Liver (tissue), 9 donors: ENCODE data around the gene MGP. TPM values are rescaled to one million over a fixed set of nuclear protein-coding genes. Genes with fewer than 3 reads are reported as not detected.

Source experiments
- DNase-seq: peaks from one replicate; pipeline ENCODE4 v3.0.0-alpha.2; 2017; ENCODE audit warnings: low spot score
- H3K27ac ChIP-seq, 2 donors: one replicate each; pipeline ENCODE4 v1.7.0; 2013; ENCODE audit warnings: inconsistent platforms in 2 of 2, low read length in 2 of 2, control low read depth in 1 of 2, low read depth in 1 of 2, mild to moderate bottlenecking in 1 of 2
- H3K27me3 ChIP-seq, 4 donors: one replicate each; pipeline versions ENCODE4 v1.6.1 to v1.7.0; 2013; ENCODE audit warnings: low read length in 3 of 4, inconsistent platforms in 1 of 4, mild to moderate bottlenecking in 1 of 4, moderate library complexity in 1 of 4; ENCODE audit not compliant: control insufficient read depth in 4 of 4, insufficient read depth in 4 of 4
- H3K36me3 ChIP-seq, 4 donors: one replicate each; pipeline versions ENCODE4 v1.6.1 to v1.7.0; 2013; ENCODE audit warnings: low read length in 3 of 4, mild to moderate bottlenecking in 3 of 4, low read depth in 1 of 4, moderate library complexity in 1 of 4; ENCODE audit not compliant: control insufficient read depth in 4 of 4, insufficient read depth in 3 of 4
- H3K4me1 ChIP-seq, 4 donors: one replicate each; pipeline versions ENCODE4 v1.6.1 to v1.7.0; 2013; ENCODE audit warnings: low read length in 3 of 4, mild to moderate bottlenecking in 3 of 4, moderate library complexity in 1 of 4; ENCODE audit not compliant: control insufficient read depth in 4 of 4, insufficient read depth in 4 of 4
- H3K4me3 ChIP-seq, 3 donors: one replicate each; pipeline versions ENCODE4 v1.6.1 to v1.7.0; 2013; ENCODE audit warnings: low read length in 3 of 3, control low read depth in 1 of 3, low read depth in 1 of 3, mild to moderate bottlenecking in 1 of 3
- H3K9ac ChIP-seq, 2 donors: one replicate each; pipeline ENCODE4 v1.7.0; 2013; ENCODE audit warnings: low read length in 2 of 2, mild to moderate bottlenecking in 2 of 2, moderate library complexity in 2 of 2, control low read depth in 1 of 2, low read depth in 1 of 2
- H3K9me3 ChIP-seq, 4 donors: one replicate each; pipeline versions ENCODE4 v1.6.1 to v1.7.0; 2013; ENCODE audit warnings: low read length in 3 of 4; ENCODE audit not compliant: control insufficient read depth in 4 of 4
- CTCF ChIP-seq: fragments of 150-350 bp; IDR thresholded peaks from 2 replicates; pipeline ENCODE4 v1.5.1; 2017; ENCODE audit warnings: improper control_type of control experiment, low read depth, low read length; ENCODE audit not compliant: missing input control
- EGR1 ChIP-seq, 2 donors: IDR thresholded peaks; 2 replicates each; pipeline ENCODE4 v1.6.1; 2016 to 2018; ENCODE audit warnings: antibody characterized with exemption in 2 of 2, low read depth in 2 of 2
- FOXA1 ChIP-seq: IDR thresholded peaks from 2 replicates; pipeline ENCODE4 v1.6.1; 2016; ENCODE audit warnings: antibody characterized with exemption
- FOXA2 ChIP-seq: IDR thresholded peaks from 2 replicates; pipeline ENCODE4 v1.6.1; 2016; ENCODE audit warnings: antibody characterized with exemption
- GABPA ChIP-seq, 2 donors: IDR thresholded peaks in 1 of 2; conservative IDR thresholded peaks in 1 of 2; 2 replicates each; pipeline ENCODE4 v1.6.1; 2016; ENCODE audit warnings: antibody characterized with exemption in 2 of 2, mild to moderate bottlenecking in 1 of 2, moderate library complexity in 1 of 2
- HNF4A ChIP-seq, 2 donors: conservative IDR thresholded peaks; 2 replicates each; pipeline ENCODE4 v1.6.1; 2016; ENCODE audit warnings: antibody characterized with exemption in 2 of 2, mild to moderate bottlenecking in 2 of 2
- HNF4G ChIP-seq: IDR thresholded peaks from 2 replicates; pipeline ENCODE4 v1.6.1; 2016; ENCODE audit warnings: antibody characterized with exemption
- JUND ChIP-seq, 2 donors: IDR thresholded peaks; 2 replicates each; pipeline ENCODE4 v1.6.1; 2016; ENCODE audit warnings: antibody characterized with exemption in 2 of 2
- MAX ChIP-seq: IDR thresholded peaks from 2 replicates; pipeline ENCODE4 v1.6.1; 2016; ENCODE audit warnings: antibody characterized with exemption
- NR2F2 ChIP-seq: IDR thresholded peaks from 2 replicates; pipeline ENCODE4 v1.6.1; 2016; ENCODE audit warnings: antibody characterized with exemption
- RAD21 ChIP-seq, 2 donors: IDR thresholded peaks; 2 replicates each; pipeline ENCODE4 v1.6.1; 2016; ENCODE audit warnings: antibody characterized with exemption in 2 of 2, mild to moderate bottlenecking in 2 of 2
- REST ChIP-seq: IDR thresholded peaks from 2 replicates; pipeline ENCODE4 v1.6.1; 2016; ENCODE audit warnings: antibody characterized with exemption, mild to moderate bottlenecking
- RXRA ChIP-seq, 2 donors: IDR thresholded peaks; 2 replicates each; pipeline ENCODE4 v1.6.1; 2017 to 2018; ENCODE audit warnings: antibody characterized with exemption in 2 of 2, mild to moderate bottlenecking in 1 of 2
- SP1 ChIP-seq: IDR thresholded peaks from 2 replicates; pipeline ENCODE4 v1.6.1; 2018; ENCODE audit warnings: antibody characterized with exemption, mild to moderate bottlenecking
- YY1 ChIP-seq: IDR thresholded peaks from 2 replicates; pipeline ENCODE4 v1.6.1; 2016; ENCODE audit warnings: antibody characterized with exemption, mild to moderate bottlenecking
- ZBTB33 ChIP-seq: IDR thresholded peaks from 2 replicates; pipeline ENCODE4 v1.6.1; 2016; ENCODE audit warnings: antibody characterized with exemption
- WGBS: extraction: QIAGEN DNeasy Blood & Tissue Kit; methylation state at CpG from one replicate; pipeline ENCODE4 v1.1.7; 2013; 5-methylcytosine and 5-hydroxymethylcytosine counted together
- polyA plus RNA-seq, 2 donors: library from polyadenylated mRNA; stranded (reverse) in 1 of 2; unstranded in 1 of 2; fragments of 200-250 nt in 1 of 2; fragments of >200 nt in 1 of 2; fragmentation: Nextera tagmentation in 1 of 2; extraction: Ambion mirVana in 1 of 2; gene quantifications; one replicate each; pipeline versions ENCODE4 v1.2.1 to v1.2.3, GENCODE V29; 2013 to 2015
- total RNA-seq, 2 donors: library from RNA; depleted of rRNA; stranded (reverse); fragments of >200 nt; gene quantifications; one replicate each; pipeline ENCODE4 v1.2.3, GENCODE V29; 2014
- TF ChIP-seq, protein P1 (sequence below): IDR thresholded peaks from 2 replicates; pipeline ENCODE4 v1.6.1; 2016; ENCODE audit warnings: antibody characterized with exemption
- donor health status: healthy.
- donor health status: healthy.
- donor health status: healthy.
- donor health status: healthy.
- donor health status: healthy.

Gene MGP
- total and polyA plus RNA-seq, 4 donors = 0.98 to 20.7 (median 11.0) TPM

GRCh38 chr12:14849661-14850060 is 36.0 kb downstream of the MGP start:
- TF ChIP-seq REST (no peak), EGR1 (IDR thresholded peaks at IDR 0.05; ENCODE audit: low read depth in 2 of 2) (no peak), HNF4G (no peak), MAX (no peak), ZBTB33 (no peak), FOXA2 (no peak), NR2F2 (no peak), SP1 (no peak), GABPA (IDR thresholded peaks at IDR 0.05 in 1 of 2, conservative IDR thresholded peaks at IDR 0.05 in 1 of 2) (no peak), YY1 (no peak), FOXA1 (no peak), RXRA (IDR thresholded peaks at IDR 0.05) (no peak), CTCF (no peak), HNF4A (conservative IDR thresholded peaks at IDR 0.05) (no peak)
- TF ChIP-seq, protein P1, sequence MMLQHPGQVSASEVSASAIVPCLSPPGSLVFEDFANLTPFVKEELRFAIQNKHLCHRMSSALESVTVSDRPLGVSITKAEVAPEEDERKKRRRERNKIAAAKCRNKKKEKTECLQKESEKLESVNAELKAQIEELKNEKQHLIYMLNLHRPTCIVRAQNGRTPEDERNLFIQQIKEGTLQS = no peak
- no peak overlapping the region for H3K9ac ChIP-seq
- 90% methylated on average over 2 of the region's 2 CpGs for WGBS
- H3K27me3 ChIP-seq = no peaks in the 10 kb centered on the region
- H3K27ac ChIP-seq = no peak overlapping the region
- no peak overlapping the region for H3K4me3 ChIP-seq
- DNase-seq = no peak
- H3K9me3 ChIP-seq = no peaks in the 10 kb centered on the region
- H3K36me3 ChIP-seq = no peaks in the 10 kb centered on the region
- no peaks in the 10 kb centered on the region for H3K4me1 ChIP-seq

- H3K9ac ChIP-seq = no peak overlapping the region
- no peaks in the 10 kb centered on the region for H3K27me3 ChIP-seq
- 58% methylated on average over 4 of the region's 4 CpGs for WGBS
- peak in 1 of 2 donors; percentile 22 for TF ChIP-seq RAD21 (IDR thresholded peaks at IDR 0.05)
- TF ChIP-seq MAX = peak; percentile 10
- TF ChIP-seq JUND (IDR thresholded peaks at IDR 0.05) = no peak
- TF ChIP-seq HNF4G = no peak
- peak; percentile 53 for TF ChIP-seq NR2F2
- TF ChIP-seq GABPA (IDR thresholded peaks at IDR 0.05 in 1 of 2, conservative IDR thresholded peaks at IDR 0.05 in 1 of 2) = no peak
- TF ChIP-seq FOXA1 = no peak
- peak; percentile 19 for TF ChIP-seq FOXA2
- TF ChIP-seq REST = no peak
- peak in 1 of 2 donors; percentile 26 for TF ChIP-seq HNF4A (conservative IDR thresholded peaks at IDR 0.05)
- peak in 1 of 2 donors; percentile 20 for TF ChIP-seq RXRA (IDR thresholded peaks at IDR 0.05)
- peaks cover 0 to 16% (median 10%) of the 10 kb centered on the region in 4 donors for H3K4me1 ChIP-seq
- no peak overlapping the region for H3K4me3 ChIP-seq
- no peaks in the 10 kb centered on the region for H3K36me3 ChIP-seq
- no peak overlapping the region for H3K27ac ChIP-seq
- H3K9me3 ChIP-seq = no peaks in the 10 kb centered on the region
- DNase-seq = no peak
Observed at GRCh38 chr12:14846876-14847580, 38.6 kb downstream of the MGP start.
